ENCODE measurements around the gene MYO10. TPM values are rescaled to one million over a fixed set of nuclear protein-coding genes. Genes with fewer than 3 reads are reported as not detected.

MYO10 gene
- total RNA-seq, 1 donor from 2014 or later = 56.7 TPM

DNA sequence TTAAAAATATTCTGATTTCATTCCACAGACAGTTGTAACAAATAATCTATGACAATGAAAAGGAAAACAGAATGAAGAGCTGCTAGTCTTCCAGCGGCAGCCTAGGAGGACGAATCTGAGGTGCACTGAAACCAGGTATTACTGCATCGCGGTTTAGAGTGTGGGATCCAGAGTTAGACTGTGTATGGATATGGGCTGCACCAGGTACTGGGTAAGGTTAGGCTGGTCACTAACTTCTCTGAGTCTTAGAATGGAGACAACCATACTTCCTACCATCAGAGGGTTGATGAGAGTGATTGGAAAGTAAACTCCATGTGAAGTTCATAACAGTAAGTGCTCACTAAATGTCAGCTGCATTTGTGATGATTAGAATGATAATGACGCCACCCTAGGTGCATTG, 158.7 kb downstream of the MYO10 start:
- TF ChIP-seq, protein P1, sequence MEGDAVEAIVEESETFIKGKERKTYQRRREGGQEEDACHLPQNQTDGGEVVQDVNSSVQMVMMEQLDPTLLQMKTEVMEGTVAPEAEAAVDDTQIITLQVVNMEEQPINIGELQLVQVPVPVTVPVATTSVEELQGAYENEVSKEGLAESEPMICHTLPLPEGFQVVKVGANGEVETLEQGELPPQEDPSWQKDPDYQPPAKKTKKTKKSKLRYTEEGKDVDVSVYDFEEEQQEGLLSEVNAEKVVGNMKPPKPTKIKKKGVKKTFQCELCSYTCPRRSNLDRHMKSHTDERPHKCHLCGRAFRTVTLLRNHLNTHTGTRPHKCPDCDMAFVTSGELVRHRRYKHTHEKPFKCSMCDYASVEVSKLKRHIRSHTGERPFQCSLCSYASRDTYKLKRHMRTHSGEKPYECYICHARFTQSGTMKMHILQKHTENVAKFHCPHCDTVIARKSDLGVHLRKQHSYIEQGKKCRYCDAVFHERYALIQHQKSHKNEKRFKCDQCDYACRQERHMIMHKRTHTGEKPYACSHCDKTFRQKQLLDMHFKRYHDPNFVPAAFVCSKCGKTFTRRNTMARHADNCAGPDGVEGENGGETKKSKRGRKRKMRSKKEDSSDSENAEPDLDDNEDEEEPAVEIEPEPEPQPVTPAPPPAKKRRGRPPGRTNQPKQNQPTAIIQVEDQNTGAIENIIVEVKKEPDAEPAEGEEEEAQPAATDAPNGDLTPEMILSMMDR (IDR thresholded peaks at IDR 0.05; ENCODE audit: unreplicated experiment) = no peak
- Mint-ChIP-seq H3K27ac (no peak overlapping the region), H3K4me1 (no peaks in the 10 kb centered on the region), H3K4me3 (no peak overlapping the region), H3K9me3 (no peaks in the 10 kb centered on the region), H3K27me3 (ENCODE audit: low read depth) (no peaks in the 10 kb centered on the region), H3K36me3 (peaks cover 33% of the 10 kb centered on the region)
- DNase-seq (ENCODE audit: low spot score in 2 of 2, unreplicated experiment in 2 of 2) = no peak

DNA sequence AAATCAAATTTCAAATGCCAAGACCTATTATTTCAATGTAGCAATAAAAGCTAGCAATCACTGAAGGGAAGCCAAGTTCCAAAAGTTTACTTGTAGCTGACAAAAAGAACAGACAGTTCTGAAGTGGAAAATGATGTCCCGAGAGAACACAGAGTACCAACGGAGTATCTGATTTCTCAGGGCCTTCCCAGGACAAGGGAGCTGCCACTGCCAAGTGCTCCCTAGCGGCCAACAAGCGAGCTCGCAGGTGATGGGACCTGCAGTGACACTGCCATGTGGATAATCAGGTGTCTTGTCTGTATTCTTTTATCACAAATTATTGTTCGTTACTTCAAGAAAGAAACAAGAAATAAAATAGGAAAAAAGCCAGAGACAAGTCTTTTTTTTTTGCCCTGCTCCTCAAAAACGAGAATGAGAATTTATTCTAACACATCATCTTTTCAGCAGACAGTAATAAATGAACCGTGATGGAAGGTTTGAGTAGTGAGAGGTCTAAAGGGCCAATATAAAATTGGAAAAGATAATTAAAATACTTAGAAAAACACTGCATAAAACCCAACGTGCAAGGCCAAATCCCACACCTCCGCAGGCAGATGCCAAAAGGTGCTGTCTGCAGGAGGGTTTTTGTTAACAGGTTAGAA, 159.4 kb downstream of the MYO10 start:
- Mint-ChIP-seq H3K36me3 (peaks cover 26% of the 10 kb centered on the region), H3K4me1 (no peaks in the 10 kb centered on the region), H3K9me3 (no peaks in the 10 kb centered on the region), H3K27me3 (ENCODE audit: low read depth) (no peaks in the 10 kb centered on the region), H3K27ac (no peak overlapping the region), H3K4me3 (no peak overlapping the region)
- TF ChIP-seq, protein P1 (IDR thresholded peaks at IDR 0.05; ENCODE audit: unreplicated experiment) = no peak
- DNase-seq (ENCODE audit: low spot score in 2 of 2, unreplicated experiment in 2 of 2) = no peak

DNA sequence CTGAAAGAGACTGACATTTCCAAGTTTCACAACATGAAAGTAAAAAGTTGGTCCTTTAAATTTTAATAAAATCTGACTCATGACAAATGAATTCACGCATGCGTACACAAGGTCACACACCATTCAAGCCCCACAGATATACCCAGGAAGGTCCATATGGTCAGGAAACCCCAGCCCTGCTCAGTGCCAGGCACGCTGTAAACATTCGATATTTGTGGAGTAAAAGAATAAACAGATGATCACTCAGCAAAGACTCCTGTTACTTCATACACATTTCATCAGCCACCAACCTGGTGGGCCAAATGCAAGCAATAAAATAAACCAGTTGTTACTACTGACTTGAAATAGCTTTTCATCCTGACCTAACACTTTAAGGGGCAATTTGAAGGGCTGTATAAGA, 161.3 kb downstream of the MYO10 start:
- Mint-ChIP-seq H3K27me3 (ENCODE audit: low read depth) (no peaks in the 10 kb centered on the region), H3K27ac (no peak overlapping the region), H3K36me3 (peaks cover 22% of the 10 kb centered on the region), H3K4me1 (no peaks in the 10 kb centered on the region), H3K4me3 (no peak overlapping the region), H3K9me3 (no peaks in the 10 kb centered on the region)
- TF ChIP-seq, protein P1 (IDR thresholded peaks at IDR 0.05; ENCODE audit: unreplicated experiment) = no peak
- DNase-seq (ENCODE audit: low spot score in 2 of 2, unreplicated experiment in 2 of 2) = no peak

DNA sequence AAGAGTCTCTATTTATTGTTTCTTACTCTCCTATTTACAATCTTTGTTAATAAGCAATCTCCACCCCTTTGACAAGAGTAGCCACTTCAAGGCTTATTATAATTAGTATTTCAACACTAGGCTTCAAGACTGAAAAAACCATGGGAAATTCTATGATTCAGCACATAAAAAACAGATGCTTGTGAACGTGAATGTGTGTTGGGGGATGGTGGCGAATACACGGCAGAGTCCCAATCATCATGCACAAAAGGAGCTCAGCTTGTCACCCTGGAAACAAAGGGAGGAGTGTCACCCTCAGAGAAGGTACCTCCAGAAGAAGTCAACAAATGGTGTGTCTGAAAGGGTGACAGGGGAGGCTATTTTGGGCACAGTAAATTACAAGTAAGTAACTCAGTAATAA, 162.1 kb downstream of the MYO10 start:
- Mint-ChIP-seq H3K4me3 (no peak overlapping the region), H3K36me3 (peaks cover 21% of the 10 kb centered on the region), H3K9me3 (no peaks in the 10 kb centered on the region), H3K27me3 (ENCODE audit: low read depth) (no peaks in the 10 kb centered on the region), H3K4me1 (no peaks in the 10 kb centered on the region), H3K27ac (no peak overlapping the region)
- TF ChIP-seq, protein P1 (IDR thresholded peaks at IDR 0.05; ENCODE audit: unreplicated experiment) = no peak
- no peak for DNase-seq (ENCODE audit: low spot score in 2 of 2, unreplicated experiment in 2 of 2)

DNA sequence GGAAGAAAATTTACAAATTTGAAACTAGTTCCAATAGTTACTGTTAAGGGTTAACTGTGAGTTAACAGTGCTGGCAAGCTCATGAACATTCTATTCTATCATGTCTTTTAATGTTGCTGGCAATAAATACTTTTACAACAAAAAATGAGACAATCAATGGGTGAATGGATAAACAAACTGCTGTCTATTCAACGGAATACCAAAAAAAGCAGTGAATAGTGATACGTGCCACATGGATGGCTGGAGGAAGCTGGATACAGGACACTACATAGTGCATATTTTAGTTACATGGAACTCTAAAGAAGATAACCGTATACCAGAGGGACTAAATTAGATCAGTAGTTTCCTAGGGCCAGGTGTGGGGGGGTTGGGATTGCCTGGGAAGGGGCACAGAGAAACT, 163.5 kb downstream of the MYO10 start:
- Mint-ChIP-seq H3K36me3 (peaks cover 20% of the 10 kb centered on the region), H3K4me3 (no peak overlapping the region), H3K4me1 (no peaks in the 10 kb centered on the region), H3K27me3 (ENCODE audit: low read depth) (no peaks in the 10 kb centered on the region), H3K27ac (no peak overlapping the region), H3K9me3 (no peaks in the 10 kb centered on the region)
- no peak for DNase-seq (ENCODE audit: low spot score in 2 of 2, unreplicated experiment in 2 of 2)
- TF ChIP-seq, protein P1 (IDR thresholded peaks at IDR 0.05; ENCODE audit: unreplicated experiment) = no peak

DNA sequence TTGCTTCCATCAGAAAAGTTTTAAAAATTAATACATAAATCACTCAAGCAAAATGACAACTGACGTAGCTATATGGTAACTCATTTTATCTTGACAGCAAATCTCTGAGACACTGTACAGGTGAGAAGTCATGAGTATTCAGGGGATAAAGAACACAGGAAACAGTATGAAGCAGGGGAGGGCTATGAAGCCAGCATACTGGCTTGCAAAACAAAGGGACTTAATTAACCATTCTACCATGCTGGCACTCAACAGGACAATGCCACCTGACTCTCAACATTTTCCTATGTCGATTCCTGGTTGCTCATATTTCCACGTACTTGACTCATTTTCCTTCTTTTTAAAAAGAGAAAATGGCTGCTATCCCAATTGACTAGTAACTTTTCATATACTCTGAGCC, 167.9 kb downstream of the MYO10 start:
- Mint-ChIP-seq H3K4me1 (no peaks in the 10 kb centered on the region), H3K9me3 (no peaks in the 10 kb centered on the region)

More for the DNA sequence above, 167.9 kb downstream of the MYO10 start:
- Mint-ChIP-seq H3K27me3 (ENCODE audit: low read depth) (no peaks in the 10 kb centered on the region), H3K36me3 (peaks cover 28% of the 10 kb centered on the region), H3K27ac (no peak overlapping the region), H3K4me3 (no peak overlapping the region)
- TF ChIP-seq, protein P1 (IDR thresholded peaks at IDR 0.05; ENCODE audit: unreplicated experiment) = no peak
- DNase-seq (ENCODE audit: low spot score in 2 of 2, unreplicated experiment in 2 of 2) = no peak
